Vagina (tissue), 2 donors: Measurements from ENCODE around the gene TMEM42.
"Not testable (repeated sequence)": the region's sequence is repeated elsewhere in the genome, so short reads cannot be mapped to it uniquely, and the experiment has no call there.

ENCODE experiments used
- POLR2A ChIP-seq, 2 donors: fragments of 450-650 bp; IDR thresholded peaks; one replicate each; pipeline ENCODE4 v1.6.1; 2017; ENCODE audit warnings: antibody characterized with exemption in 2 of 2, mild to moderate bottlenecking in 2 of 2, moderate library complexity in 2 of 2
- POLR2AphosphoS5 ChIP-seq, 2 donors: sonication (generic); formaldehyde crosslinking; IDR thresholded peaks; one replicate each; pipeline ENCODE4 v1.9.0; 2017; ENCODE audit warnings: antibody characterized with exemption in 2 of 2, mild to moderate bottlenecking in 2 of 2, low read depth in 1 of 2; ENCODE audit not compliant: insufficient read depth in 1 of 2
- TF ChIP-seq, protein P1 (sequence below), 3 experiments: fragments of 450-650 bp in 2 of 3; fragments of 200-600 bp in 1 of 3; sonication (generic) in 1 of 3; IDR thresholded peaks; one replicate each; pipeline ENCODE4 v1.5.1; 2017 to 2019; ENCODE audit warnings: antibody characterized with exemption in 3 of 3, mild to moderate bottlenecking in 2 of 3, moderate library complexity in 2 of 3

GRCh38 chr3:44816334-44816733 lies 45.4 kb upstream of the TMEM42 start:
- TF ChIP-seq, protein P1, sequence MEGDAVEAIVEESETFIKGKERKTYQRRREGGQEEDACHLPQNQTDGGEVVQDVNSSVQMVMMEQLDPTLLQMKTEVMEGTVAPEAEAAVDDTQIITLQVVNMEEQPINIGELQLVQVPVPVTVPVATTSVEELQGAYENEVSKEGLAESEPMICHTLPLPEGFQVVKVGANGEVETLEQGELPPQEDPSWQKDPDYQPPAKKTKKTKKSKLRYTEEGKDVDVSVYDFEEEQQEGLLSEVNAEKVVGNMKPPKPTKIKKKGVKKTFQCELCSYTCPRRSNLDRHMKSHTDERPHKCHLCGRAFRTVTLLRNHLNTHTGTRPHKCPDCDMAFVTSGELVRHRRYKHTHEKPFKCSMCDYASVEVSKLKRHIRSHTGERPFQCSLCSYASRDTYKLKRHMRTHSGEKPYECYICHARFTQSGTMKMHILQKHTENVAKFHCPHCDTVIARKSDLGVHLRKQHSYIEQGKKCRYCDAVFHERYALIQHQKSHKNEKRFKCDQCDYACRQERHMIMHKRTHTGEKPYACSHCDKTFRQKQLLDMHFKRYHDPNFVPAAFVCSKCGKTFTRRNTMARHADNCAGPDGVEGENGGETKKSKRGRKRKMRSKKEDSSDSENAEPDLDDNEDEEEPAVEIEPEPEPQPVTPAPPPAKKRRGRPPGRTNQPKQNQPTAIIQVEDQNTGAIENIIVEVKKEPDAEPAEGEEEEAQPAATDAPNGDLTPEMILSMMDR (IDR thresholded peaks at IDR 0.05): not testable (repeated sequence)
- not testable (repeated sequence) for TF ChIP-seq POLR2A (IDR thresholded peaks at IDR 0.05); POLR2AphosphoS5 (IDR thresholded peaks at IDR 0.05; ENCODE audit: insufficient read depth in 1 of 2, low read depth in 1 of 2)
